HepG2 (cell line): ENCODE measurements around the gene HDAC3. TPM values are rescaled to one million over a fixed set of nuclear protein-coding genes. Genes with fewer than 3 reads are reported as not detected.

Experiments
- ARID2 ChIP-seq: sonication (generic); formaldehyde crosslinking; IDR thresholded peaks from 2 replicates; pipeline ENCODE4 v1.8.1; 2022; ENCODE audit warnings: mild to moderate bottlenecking, missing genetic modification reagents, borderline replicate concordance
- CBFB ChIP-seq: sonication (generic); formaldehyde crosslinking; IDR thresholded peaks from 2 replicates; pipeline ENCODE4 v1.4.0; 2020; ENCODE audit warnings: missing genetic modification reagents
- DPF2 ChIP-seq: sonication (generic); formaldehyde crosslinking; IDR thresholded peaks from 2 replicates; pipeline ENCODE4 v1.4.0; 2020; ENCODE audit warnings: mild to moderate bottlenecking, low read depth, missing genetic modification reagents, borderline replicate concordance
- GATAD1 ChIP-seq: IDR thresholded peaks from 2 replicates; pipeline ENCODE4 v1.6.1; 2016; ENCODE audit warnings: missing genetic modification reagents, missing compliant biosample characterization
- HMG20A ChIP-seq: IDR thresholded peaks from 2 replicates; pipeline ENCODE4 v1.6.1; 2016; ENCODE audit warnings: borderline replicate concordance
- KDM5A ChIP-seq: fragments of 200-600 bp; sonication (generic); IDR thresholded peaks from 2 replicates; pipeline ENCODE4 v1.7.0; 2018; ENCODE audit warnings: antibody characterized with exemption, mild to moderate bottlenecking, low read length, borderline replicate concordance
- MATR3 ChIP-seq: sonication (generic); formaldehyde crosslinking; IDR thresholded peaks from 2 replicates; pipeline ENCODE4 v1.4.0; 2020; ENCODE audit warnings: missing genetic modification reagents
- MZF1 ChIP-seq: sonication (generic); formaldehyde crosslinking; IDR thresholded peaks from 2 replicates; pipeline ENCODE4 v1.8.1; 2023; ENCODE audit warnings: mild to moderate bottlenecking, missing genetic modification reagents, borderline replicate concordance
- NFIB ChIP-seq: sonication (generic); formaldehyde crosslinking; IDR thresholded peaks from 2 replicates; pipeline ENCODE4 v1.9.0; 2021; ENCODE audit warnings: missing genetic modification reagents, mild to moderate bottlenecking, borderline replicate concordance
- SKI ChIP-seq: fragments of 450-650 bp; IDR thresholded peaks from one replicate; pipeline ENCODE4 v1.6.1; 2018; ENCODE audit warnings: mild to moderate bottlenecking; ENCODE audit not compliant: partially characterized antibody
- YEATS4 ChIP-seq: sonication (generic); formaldehyde crosslinking; IDR thresholded peaks from 2 replicates; pipeline ENCODE4 v1.4.0; 2020; ENCODE audit warnings: missing genetic modification reagents, borderline replicate concordance
- ZBTB21 ChIP-seq: sonication (generic); formaldehyde crosslinking; IDR thresholded peaks from 2 replicates; pipeline ENCODE4 v1.4.0; 2020; ENCODE audit warnings: missing genetic modification reagents
- ZFAT ChIP-seq: sonication (generic); formaldehyde crosslinking; conservative IDR thresholded peaks from 2 replicates; pipeline ENCODE4 v1.8.1; 2023; ENCODE audit warnings: missing genetic modification reagents, inconsistent platforms
- ZFP36L1 ChIP-seq: sonication (generic); formaldehyde crosslinking; IDR thresholded peaks from 2 replicates; pipeline ENCODE4 v1.8.0; 2022; ENCODE audit warnings: mild to moderate bottlenecking, missing genetic modification reagents, moderate library complexity
- ZMYM3 ChIP-seq: sonication (generic); formaldehyde crosslinking; IDR thresholded peaks from 2 replicates; pipeline ENCODE4 v1.5.1; 2020; ENCODE audit warnings: mild to moderate bottlenecking, missing genetic modification reagents
- ZNF160 ChIP-seq: sonication (generic); formaldehyde crosslinking; IDR thresholded peaks from 2 replicates; pipeline ENCODE4 v1.8.0; 2022; ENCODE audit warnings: mild to moderate bottlenecking, inconsistent platforms, missing genetic modification reagents
- ZNF335 ChIP-seq: sonication (generic); formaldehyde crosslinking; IDR thresholded peaks from 2 replicates; pipeline ENCODE4 v1.4.0; 2020; ENCODE audit warnings: missing genetic modification reagents
- ZNF644 ChIP-seq: IDR thresholded peaks from 2 replicates; pipeline ENCODE4 v1.6.1; 2016; ENCODE audit warnings: low read depth
- ZNF720 ChIP-seq: sonication (generic); formaldehyde crosslinking; IDR thresholded peaks from 2 replicates; pipeline ENCODE4 v1.4.0; 2020; ENCODE audit warnings: missing genetic modification reagents
- ZNF788 ChIP-seq: sonication (generic); formaldehyde crosslinking; IDR thresholded peaks from 2 replicates; pipeline ENCODE4 v1.5.0; 2020; ENCODE audit warnings: mild to moderate bottlenecking, missing genetic modification reagents, borderline replicate concordance
- ZNF83 ChIP-seq: sonication (generic); formaldehyde crosslinking; IDR thresholded peaks from 2 replicates; pipeline ENCODE4 v1.4.0; 2020; ENCODE audit warnings: missing genetic modification reagents, mild to moderate bottlenecking, borderline replicate concordance
- ZNF879 ChIP-seq: sonication (generic); formaldehyde crosslinking; IDR thresholded peaks from 2 replicates; pipeline ENCODE4 v1.8.1; 2023; ENCODE audit warnings: missing genetic modification reagents
- ZSCAN20 ChIP-seq: sonication (generic); formaldehyde crosslinking; IDR thresholded peaks from 2 replicates; pipeline ENCODE4 v1.4.0; 2020; ENCODE audit warnings: missing genetic modification reagents, mild to moderate bottlenecking, borderline replicate concordance
- polyA plus RNA-seq, 8 experiments: library from polyadenylated mRNA; depleted of rRNA in 3 of 8; stranded (reverse) in 7 of 8; unstranded in 1 of 8; fragments of >200 nt; fragmentation: Illumina TruSeq in 4 of 8; extraction: Trizol in 4 of 8; gene quantifications; 2 replicates each; pipeline versions ENCODE4 v1.2.1 to v1.2.3, GENCODE V29; 2011 to 2016; ENCODE audit warnings: low read depth in 4 of 8, missing spikeins in 1 of 8, mixed read lengths in 1 of 8; ENCODE audit not compliant: insufficient read depth in 1 of 8
- total RNA-seq, 5 experiments: library from RNA; depleted of rRNA; stranded (reverse); fragments of >200 nt; fragmentation: Illumina TruSeq; extraction: Trizol; gene quantifications; 2 replicates each; pipeline ENCODE4 v1.2.3, GENCODE V29; 2016; ENCODE audit warnings: low read depth in 1 of 5
- TF ChIP-seq, protein P1 (sequence below): conservative IDR thresholded peaks from 2 replicates; pipeline ENCODE4 v1.6.1; 2018; ENCODE audit warnings: missing genetic modification reagents
- TF ChIP-seq, protein P2 (sequence below): sonication (generic); formaldehyde crosslinking; IDR thresholded peaks from 2 replicates; pipeline ENCODE4 v1.4.0; 2020; ENCODE audit warnings: low read depth, mild to moderate bottlenecking, missing genetic modification reagents
- TF ChIP-seq, protein P3 (sequence below): sonication (generic); formaldehyde crosslinking; IDR thresholded peaks from 2 replicates; pipeline ENCODE4 v1.4.0; 2020; ENCODE audit warnings: missing genetic modification reagents, borderline replicate concordance
- TF ChIP-seq, protein P4 (sequence below): sonication (generic); formaldehyde crosslinking; IDR thresholded peaks from 2 replicates; pipeline ENCODE4 v1.4.0; 2020; ENCODE audit warnings: missing genetic modification reagents
- TF ChIP-seq, protein P5 (sequence below): fragments of 450-650 bp; IDR thresholded peaks from 2 replicates; pipeline ENCODE4 v1.6.1; 2016

Gene HDAC3
- total and polyA plus RNA-seq, 2 of the 13 experiments (the other 11 are each of a cell fraction or from before 2014, with no cell fraction given), result 84.0 to 94.1 TPM

DNA sequence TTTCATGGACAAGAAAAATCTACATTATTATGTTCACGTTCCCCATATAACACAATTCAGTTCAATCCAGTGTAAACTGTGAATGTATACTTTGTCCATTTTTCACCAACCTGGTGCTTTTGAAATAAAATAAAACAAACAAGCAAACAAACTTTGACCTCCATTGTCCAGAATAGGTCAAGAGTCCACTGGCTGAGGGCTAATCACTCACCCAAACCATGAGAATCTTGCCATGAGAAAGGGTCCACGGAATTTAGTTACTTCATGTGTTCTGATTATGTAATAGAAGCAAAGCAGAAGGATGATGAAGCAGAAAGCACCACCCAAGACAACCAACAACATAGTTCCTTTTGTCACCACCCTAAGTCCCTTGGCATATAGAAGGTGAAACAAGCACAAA lies 46.5 kb downstream of the HDAC3 start (continued):
- no peak for TF ChIP-seq CBFB
- TF ChIP-seq, protein P1, sequence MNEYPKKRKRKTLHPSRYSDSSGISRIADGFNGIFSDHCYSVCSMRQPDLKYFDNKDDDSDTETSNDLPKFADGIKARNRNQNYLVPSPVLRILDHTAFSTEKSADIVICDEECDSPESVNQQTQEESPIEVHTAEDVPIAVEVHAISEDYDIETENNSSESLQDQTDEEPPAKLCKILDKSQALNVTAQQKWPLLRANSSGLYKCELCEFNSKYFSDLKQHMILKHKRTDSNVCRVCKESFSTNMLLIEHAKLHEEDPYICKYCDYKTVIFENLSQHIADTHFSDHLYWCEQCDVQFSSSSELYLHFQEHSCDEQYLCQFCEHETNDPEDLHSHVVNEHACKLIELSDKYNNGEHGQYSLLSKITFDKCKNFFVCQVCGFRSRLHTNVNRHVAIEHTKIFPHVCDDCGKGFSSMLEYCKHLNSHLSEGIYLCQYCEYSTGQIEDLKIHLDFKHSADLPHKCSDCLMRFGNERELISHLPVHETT, result no peak
- no peak for TF ChIP-seq ZFP36L1 (CRISPR knock-in tag)
- no peak for TF ChIP-seq ZNF160 (CRISPR knock-in tag)
- TF ChIP-seq ARID2, result no peak
- TF ChIP-seq HMG20A (CRISPR knock-in tag), result peak; percentile 74; the same call in 1 of the 2 replicates
- TF ChIP-seq KDM5A, result no peak
- TF ChIP-seq YEATS4, result no peak
- TF ChIP-seq ZNF720 (CRISPR knock-in tag), result no peak
- TF ChIP-seq ZMYM3 (CRISPR knock-in tag), result 0 out of 2 replicates have a peak, but pooled peaks have one; percentile 28
- TF ChIP-seq GATAD1 (CRISPR knock-in tag), result 0 out of 2 replicates have a peak, but pooled peaks have one; percentile 17
- TF ChIP-seq ZFAT (CRISPR knock-in tag), result no peak
- TF ChIP-seq DPF2 (CRISPR knock-in tag), result peak; percentile 57; the same call in 1 of the 2 replicates
- TF ChIP-seq MATR3 (CRISPR knock-in tag), result no peak
- no peak for TF ChIP-seq ZNF788
- TF ChIP-seq NFIB, result no peak
- peak; percentile 79 for TF ChIP-seq ZNF644 (CRISPR knock-in tag)
- no peak for TF ChIP-seq ZNF335 (CRISPR knock-in tag)
- TF ChIP-seq, protein P2, sequence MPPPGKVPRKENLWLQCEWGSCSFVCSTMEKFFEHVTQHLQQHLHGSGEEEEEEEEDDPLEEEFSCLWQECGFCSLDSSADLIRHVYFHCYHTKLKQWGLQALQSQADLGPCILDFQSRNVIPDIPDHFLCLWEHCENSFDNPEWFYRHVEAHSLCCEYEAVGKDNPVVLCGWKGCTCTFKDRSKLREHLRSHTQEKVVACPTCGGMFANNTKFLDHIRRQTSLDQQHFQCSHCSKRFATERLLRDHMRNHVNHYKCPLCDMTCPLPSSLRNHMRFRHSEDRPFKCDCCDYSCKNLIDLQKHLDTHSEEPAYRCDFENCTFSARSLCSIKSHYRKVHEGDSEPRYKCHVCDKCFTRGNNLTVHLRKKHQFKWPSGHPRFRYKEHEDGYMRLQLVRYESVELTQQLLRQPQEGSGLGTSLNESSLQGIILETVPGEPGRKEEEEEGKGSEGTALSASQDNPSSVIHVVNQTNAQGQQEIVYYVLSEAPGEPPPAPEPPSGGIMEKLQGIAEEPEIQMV (CRISPR knock-in tag), result no peak
- TF ChIP-seq SKI, result no peak
- no peak for TF ChIP-seq ZBTB21 (CRISPR knock-in tag)
- TF ChIP-seq, protein P3, sequence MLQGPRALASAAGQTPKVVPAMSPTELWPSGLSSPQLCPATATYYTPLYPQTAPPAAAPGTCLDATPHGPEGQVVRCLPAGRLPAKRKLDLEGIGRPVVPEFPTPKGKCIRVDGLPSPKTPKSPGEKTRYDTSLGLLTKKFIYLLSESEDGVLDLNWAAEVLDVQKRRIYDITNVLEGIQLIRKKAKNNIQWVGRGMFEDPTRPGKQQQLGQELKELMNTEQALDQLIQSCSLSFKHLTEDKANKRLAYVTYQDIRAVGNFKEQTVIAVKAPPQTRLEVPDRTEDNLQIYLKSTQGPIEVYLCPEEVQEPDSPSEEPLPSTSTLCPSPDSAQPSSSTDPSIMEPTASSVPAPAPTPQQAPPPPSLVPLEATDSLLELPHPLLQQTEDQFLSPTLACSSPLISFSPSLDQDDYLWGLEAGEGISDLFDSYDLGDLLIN (CRISPR knock-in tag), result no peak
- TF ChIP-seq MZF1, result no peak
- TF ChIP-seq, protein P4, sequence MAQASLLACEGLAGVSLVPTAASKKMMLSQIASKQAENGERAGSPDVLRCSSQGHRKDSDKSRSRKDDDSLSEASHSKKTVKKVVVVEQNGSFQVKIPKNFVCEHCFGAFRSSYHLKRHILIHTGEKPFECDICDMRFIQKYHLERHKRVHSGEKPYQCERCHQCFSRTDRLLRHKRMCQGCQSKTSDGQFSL (CRISPR knock-in tag), result no peak
- TF ChIP-seq ZNF83 (CRISPR knock-in tag), result no peak
- TF ChIP-seq, protein P5, sequence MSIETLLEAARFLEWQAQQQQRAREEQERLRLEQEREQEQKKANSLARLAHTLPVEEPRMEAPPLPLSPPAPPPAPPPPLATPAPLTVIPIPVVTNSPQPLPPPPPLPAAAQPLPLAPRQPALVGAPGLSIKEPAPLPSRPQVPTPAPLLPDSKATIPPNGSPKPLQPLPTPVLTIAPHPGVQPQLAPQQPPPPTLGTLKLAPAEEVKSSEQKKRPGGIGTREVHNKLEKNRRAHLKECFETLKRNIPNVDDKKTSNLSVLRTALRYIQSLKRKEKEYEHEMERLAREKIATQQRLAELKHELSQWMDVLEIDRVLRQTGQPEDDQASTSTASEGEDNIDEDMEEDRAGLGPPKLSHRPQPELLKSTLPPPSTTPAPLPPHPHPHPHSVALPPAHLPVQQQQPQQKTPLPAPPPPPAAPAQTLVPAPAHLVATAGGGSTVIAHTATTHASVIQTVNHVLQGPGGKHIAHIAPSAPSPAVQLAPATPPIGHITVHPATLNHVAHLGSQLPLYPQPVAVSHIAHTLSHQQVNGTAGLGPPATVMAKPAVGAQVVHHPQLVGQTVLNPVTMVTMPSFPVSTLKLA, result no peak
- TF ChIP-seq ZSCAN20 (CRISPR knock-in tag), result no peak
- TF ChIP-seq ZNF879 (CRISPR knock-in tag), result no peak
